NCI-H226 (cell line): ENCODE data around the gene ZNF765.
"Not testable (repeated sequence)": the region's sequence is repeated elsewhere in the genome, so short reads cannot be mapped to it uniquely, and the experiment has no call there.

Source experiments
- DNase-seq: peaks from one replicate; pipeline ENCODE4 v3.0.0-alpha.2; 2015

ZNF765 gene

GRCh38 chr19:53394974-53395839, at the start of gene ZNF765:
Gene ZNF765 (plus strand): TSS chr19:53395149. CDS start chr19:53398016, 2,867 bp downstream.
- peak; percentile 81 for DNase-seq

- DNase-seq, result no peak
These were observed 39.2 kb upstream of the ZNF765 start for GRCh38 chr19:53355739-53356138.

- no peak for DNase-seq
These were observed 36.9 kb upstream of the ZNF765 start for GRCh38 chr19:53357821-53358581.

- not testable (repeated sequence) for DNase-seq
These were observed 34.9 kb upstream of the ZNF765 start for GRCh38 chr19:53360056-53360455.

GRCh38 chr19:53365134-53365898, 29.6 kb upstream of the ZNF765 start, which contains the start of gene ZNF525:
Gene ZNF525 (plus strand): TSS chr19:53365705. CDS start chr19:53372282, 6,577 bp downstream.
- peak; percentile 73 for DNase-seq

- no peak for DNase-seq
These were observed 29.0 kb upstream of the ZNF765 start for GRCh38 chr19:53365899-53366493.

GRCh38 chr19:53372196-53372595, 22.8 kb upstream of the ZNF765 start:
- DNase-seq, result no peak

- DNase-seq, result no peak
These were observed 20.7 kb upstream of the ZNF765 start for GRCh38 chr19:53374288-53374687.

GRCh38 chr19:53374743-53375142, 20.2 kb upstream of the ZNF765 start:
- no peak for DNase-seq

- no peak for DNase-seq
These were observed 13.6 kb upstream of the ZNF765 start for GRCh38 chr19:53381376-53381775.

GRCh38 chr19:53388168-53388567, 6.8 kb upstream of the ZNF765 start:
- DNase-seq, result peak; percentile 56

- DNase-seq, result no peak
These were observed 6.0 kb upstream of the ZNF765 start for GRCh38 chr19:53388904-53389303.

- no peak for DNase-seq
These were observed 5.4 kb upstream of the ZNF765 start for GRCh38 chr19:53389571-53389970.

GRCh38 chr19:53389978-53390377, 5.0 kb upstream of the ZNF765 start:
- no peak for DNase-seq

GRCh38 chr19:53394522-53394973, 401 bp upstream of the ZNF765 start:
- DNase-seq, result no peak

GRCh38 chr19:53395840-53396524, 1.0 kb downstream of the ZNF765 start:
- DNase-seq, result not testable (repeated sequence)

- DNase-seq, result no peak
These were observed 1.5 kb downstream of the ZNF765 start for GRCh38 chr19:53396525-53396868.

GRCh38 chr19:53397918-53398317, 3.0 kb downstream of the ZNF765 start:
- not testable (repeated sequence) for DNase-seq

- DNase-seq, result no peak
These were observed 14.7 kb downstream of the ZNF765 start for GRCh38 chr19:53409505-53410204.

- not testable (repeated sequence) for DNase-seq
These were observed 25.8 kb downstream of the ZNF765 start for GRCh38 chr19:53420520-53421315.
